GM12874 (cell line): ENCODE data around the gene CTBP2.

ENCODE experiments used
- TF ChIP-seq, protein P1 (sequence below): IDR thresholded peaks from 2 replicates; pipeline ENCODE4 v1.5.1; 2011; ENCODE audit warnings: low read depth, mild to moderate bottlenecking, control low read depth, low read length, moderate library complexity; ENCODE audit not compliant: insufficient read depth

Gene CTBP2

DNA sequence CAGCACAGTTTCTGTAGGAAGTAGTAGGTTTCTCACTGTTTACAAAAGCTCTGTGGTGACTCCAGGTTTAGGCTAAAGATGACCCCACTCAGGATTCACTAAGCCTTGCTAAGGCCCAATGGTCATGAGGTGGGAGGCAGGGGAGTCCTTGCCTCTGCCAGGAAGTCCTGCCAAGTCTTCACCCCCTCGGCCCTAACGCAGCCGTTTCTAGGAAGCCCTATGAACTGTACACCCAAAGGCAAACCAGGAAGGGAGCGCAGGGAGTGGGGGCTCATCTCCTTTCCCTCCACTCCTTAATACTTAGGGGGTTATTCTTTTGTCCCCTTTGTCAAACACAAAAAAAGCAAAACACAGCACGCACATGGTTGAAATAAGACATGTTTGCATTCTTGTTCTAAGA is 64.6 kb downstream of the CTBP2 start:
- TF ChIP-seq, protein P1, sequence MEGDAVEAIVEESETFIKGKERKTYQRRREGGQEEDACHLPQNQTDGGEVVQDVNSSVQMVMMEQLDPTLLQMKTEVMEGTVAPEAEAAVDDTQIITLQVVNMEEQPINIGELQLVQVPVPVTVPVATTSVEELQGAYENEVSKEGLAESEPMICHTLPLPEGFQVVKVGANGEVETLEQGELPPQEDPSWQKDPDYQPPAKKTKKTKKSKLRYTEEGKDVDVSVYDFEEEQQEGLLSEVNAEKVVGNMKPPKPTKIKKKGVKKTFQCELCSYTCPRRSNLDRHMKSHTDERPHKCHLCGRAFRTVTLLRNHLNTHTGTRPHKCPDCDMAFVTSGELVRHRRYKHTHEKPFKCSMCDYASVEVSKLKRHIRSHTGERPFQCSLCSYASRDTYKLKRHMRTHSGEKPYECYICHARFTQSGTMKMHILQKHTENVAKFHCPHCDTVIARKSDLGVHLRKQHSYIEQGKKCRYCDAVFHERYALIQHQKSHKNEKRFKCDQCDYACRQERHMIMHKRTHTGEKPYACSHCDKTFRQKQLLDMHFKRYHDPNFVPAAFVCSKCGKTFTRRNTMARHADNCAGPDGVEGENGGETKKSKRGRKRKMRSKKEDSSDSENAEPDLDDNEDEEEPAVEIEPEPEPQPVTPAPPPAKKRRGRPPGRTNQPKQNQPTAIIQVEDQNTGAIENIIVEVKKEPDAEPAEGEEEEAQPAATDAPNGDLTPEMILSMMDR = no peak

DNA sequence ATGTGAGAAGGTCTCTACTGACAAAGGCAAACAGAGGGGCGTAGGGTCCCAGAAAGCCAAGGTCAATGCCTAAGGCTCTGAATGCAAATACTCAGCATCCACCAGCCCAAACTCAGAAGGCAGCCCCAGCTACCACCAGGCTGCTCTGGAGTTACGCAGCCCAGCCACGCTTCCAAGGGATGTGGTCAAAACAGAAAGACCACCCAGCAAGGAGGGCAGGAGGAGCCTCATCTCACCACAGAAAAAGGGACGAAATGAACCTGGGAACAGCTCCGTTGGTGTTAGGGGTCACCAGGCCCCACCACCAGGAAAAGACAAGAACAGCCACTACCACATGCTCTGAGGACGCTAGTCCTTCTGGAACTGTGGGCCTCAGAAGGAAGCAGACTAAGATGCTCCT is 65.1 kb downstream of the CTBP2 start:
- TF ChIP-seq, protein P1 = no peak

DNA sequence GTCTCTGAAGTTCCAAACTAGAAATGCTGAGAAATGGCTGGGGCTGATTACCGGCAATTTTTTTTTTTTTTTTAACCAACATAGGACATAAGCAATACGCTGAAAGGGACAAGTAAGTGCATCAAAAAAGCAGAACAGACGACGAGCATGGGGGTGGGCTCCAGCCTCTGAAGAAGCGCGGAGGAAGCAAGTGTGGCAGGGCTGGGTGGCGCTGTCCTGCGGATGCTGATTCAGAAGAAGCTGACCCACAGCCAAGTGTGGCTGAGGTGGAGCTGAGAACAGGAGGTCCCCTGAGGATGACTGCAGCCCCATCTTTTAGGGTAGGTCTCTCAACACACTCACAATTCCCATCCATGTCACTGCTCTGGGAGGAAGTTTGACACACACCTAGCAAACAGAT is 65.6 kb downstream of the CTBP2 start:
- TF ChIP-seq, protein P1 = no peak

DNA sequence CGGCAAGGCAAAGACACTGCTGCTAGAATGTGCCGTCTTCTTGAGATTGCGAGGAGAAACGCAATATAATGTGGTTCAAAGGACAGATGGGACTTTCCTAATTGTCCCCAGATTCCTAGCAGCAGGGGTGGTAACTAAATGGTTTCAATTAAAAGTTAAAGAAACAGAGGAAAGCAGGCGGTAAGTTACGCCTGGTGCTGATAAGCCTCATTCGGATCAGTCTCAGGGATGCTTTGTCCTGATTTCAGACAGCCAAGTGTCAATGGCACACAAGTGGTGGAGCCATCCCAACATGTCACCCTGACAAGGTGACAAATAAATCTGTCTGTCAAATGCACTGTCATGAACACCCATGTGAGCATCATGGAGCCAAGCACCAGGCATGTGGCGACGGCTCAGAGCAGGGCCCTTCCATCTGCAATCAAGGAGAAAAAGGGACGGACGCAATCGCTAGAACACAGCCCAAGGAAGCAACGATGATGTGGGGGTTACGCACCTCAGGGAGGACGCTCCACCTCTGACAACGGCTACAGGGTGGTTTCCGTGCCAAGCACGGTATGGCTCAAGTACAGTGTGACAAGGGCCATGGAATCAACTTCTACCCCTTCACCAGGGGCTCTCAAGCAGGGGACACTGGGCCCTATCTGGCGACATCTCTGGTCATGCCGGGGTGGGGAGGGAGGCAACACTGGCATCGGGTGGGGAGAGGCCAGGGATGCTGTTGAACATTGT is 66.2 kb downstream of the CTBP2 start:
- TF ChIP-seq, protein P1 = no peak

DNA sequence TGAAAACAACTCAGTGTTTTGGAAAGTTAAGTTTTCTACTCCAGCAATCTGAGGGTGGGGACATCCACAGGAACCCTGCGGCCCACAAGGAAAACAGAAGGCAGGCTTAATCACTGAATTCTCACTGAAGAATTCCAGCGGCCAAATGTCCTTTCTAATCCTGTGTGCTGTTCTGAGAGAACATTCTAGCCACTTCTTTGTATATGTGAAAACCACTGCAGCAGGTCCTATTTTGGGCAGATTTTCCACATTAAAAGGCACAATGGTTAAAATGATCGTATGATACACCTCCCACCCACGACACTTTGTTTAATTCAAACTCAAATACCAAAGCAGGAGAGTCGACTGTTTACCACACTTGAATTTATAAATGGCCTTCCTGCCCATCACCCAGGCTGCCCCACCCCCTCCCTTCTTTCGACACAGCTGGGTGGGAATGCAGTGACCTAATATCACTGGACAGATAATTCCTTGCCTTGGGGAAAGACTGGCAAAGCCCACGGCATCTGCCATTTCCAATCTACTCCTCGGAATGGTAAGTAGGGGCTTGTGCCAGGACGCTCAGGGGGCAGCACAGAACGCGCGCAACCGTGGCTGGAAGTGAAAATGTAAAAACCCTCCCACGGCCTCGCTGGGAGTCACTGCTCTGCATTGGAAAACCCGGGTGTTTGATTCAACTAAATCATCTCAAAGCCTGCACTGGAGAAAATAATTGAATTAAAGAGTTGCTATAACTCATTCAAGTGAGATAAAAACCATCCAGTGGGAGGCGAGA is 67.0 kb downstream of the CTBP2 start:
- TF ChIP-seq, protein P1 = no peak

DNA sequence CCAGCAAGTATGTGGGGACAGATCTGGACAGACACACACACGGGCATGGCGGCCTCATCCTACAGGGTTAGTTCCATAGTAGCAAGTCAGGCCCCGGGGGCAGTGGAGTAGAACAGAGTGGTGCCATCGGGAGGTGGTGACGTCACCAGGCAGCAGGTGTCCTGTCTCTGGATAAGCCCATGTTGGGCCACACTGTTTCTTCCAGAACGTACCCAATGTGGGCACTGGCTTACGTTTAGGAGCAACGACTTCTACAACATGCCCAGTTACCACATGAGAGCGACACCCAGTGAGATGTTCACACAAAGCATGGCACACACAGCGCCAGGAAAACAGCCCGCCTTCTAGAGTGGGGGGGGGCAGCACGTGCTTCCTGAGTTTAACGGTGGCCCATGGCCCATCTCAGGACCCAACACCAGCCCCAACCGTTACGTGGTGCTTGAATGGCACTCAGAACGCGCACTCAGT is 67.8 kb downstream of the CTBP2 start:
- TF ChIP-seq, protein P1 = no peak

DNA sequence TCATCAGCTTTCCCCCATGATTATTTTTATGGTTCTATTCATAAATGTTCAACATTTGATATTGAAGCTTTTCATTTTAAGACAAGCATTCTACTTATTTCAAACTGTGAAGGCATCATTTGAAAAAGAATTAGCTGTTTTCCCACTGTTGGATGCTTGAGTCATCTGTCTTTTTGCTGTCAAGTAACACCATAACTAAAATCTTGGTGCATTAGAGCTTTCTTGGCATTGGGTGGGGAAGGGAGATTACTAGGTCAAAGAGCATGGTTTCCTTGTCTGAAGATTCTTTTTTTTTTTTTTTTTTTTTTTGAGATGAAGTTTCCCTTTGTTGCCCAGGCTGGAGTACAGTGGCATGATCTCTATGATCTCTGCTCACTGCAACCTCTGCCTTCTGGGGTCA is 68.5 kb downstream of the CTBP2 start:
- TF ChIP-seq, protein P1 = no peak
